ENCODE results near the gene CDC25B.
A peak's percentile ranks its signal among the peaks of the same experiment; 100 is the strongest.

Gene CDC25B

GRCh38 chr20:3767427-3768341, 28.4 kb upstream of the CDC25B start, which contains the start of gene ADISSP:
TSS of gene ADISSP (minus strand) at chr20:3767753. CDS start at chr20:3760100, 7,653 bp downstream.
- in situ Hi-C loops (cut with MboI; ENCODE audit: low sequenced_read_pairs, unreplicated experiment), result no loop called here
- DNase-seq (ENCODE audit: low spot score), result peak; percentile 100
- TF ChIP-seq CTCF (IDR thresholded peaks at IDR 0.05; ENCODE audit: borderline replicate concordance, control extremely low read depth, extremely low read depth, insufficient read depth, missing control alignments), result no peak

GRCh38 chr20:3768342-3769130, 27.6 kb upstream of the CDC25B start:
- peak; percentile 51 for TF ChIP-seq CTCF (IDR thresholded peaks at IDR 0.05; ENCODE audit: borderline replicate concordance, control extremely low read depth, extremely low read depth, insufficient read depth, missing control alignments)
- DNase-seq (ENCODE audit: low spot score), result peak; percentile 87
- in situ Hi-C loops (cut with MboI; ENCODE audit: low sequenced_read_pairs, unreplicated experiment), result no loop called here

- TF ChIP-seq CTCF (IDR thresholded peaks at IDR 0.05; ENCODE audit: borderline replicate concordance, control extremely low read depth, extremely low read depth, insufficient read depth, missing control alignments), result no peak
- no peak for DNase-seq (ENCODE audit: low spot score)
- in situ Hi-C loops (cut with MboI; ENCODE audit: low sequenced_read_pairs, unreplicated experiment), result no loop called here
Measured at GRCh38 chr20:3771552-3772058, 24.5 kb upstream of the CDC25B start.

- in situ Hi-C loops (cut with MboI; ENCODE audit: low sequenced_read_pairs, unreplicated experiment), result no loop called here
- no peak for DNase-seq (ENCODE audit: low spot score)
- TF ChIP-seq CTCF (IDR thresholded peaks at IDR 0.05; ENCODE audit: borderline replicate concordance, control extremely low read depth, extremely low read depth, insufficient read depth, missing control alignments), result no peak
Measured at GRCh38 chr20:3775457-3776108, 20.5 kb upstream of the CDC25B start.

GRCh38 chr20:3777381-3777715, 18.8 kb upstream of the CDC25B start:
- DNase-seq (ENCODE audit: low spot score), result no peak
- in situ Hi-C loops (cut with MboI; ENCODE audit: low sequenced_read_pairs, unreplicated experiment), result no loop called here
- TF ChIP-seq CTCF (IDR thresholded peaks at IDR 0.05; ENCODE audit: borderline replicate concordance, control extremely low read depth, extremely low read depth, insufficient read depth, missing control alignments), result no peak
